ENCODE data around the gene PKNOX2.

Gene PKNOX2

DNA sequence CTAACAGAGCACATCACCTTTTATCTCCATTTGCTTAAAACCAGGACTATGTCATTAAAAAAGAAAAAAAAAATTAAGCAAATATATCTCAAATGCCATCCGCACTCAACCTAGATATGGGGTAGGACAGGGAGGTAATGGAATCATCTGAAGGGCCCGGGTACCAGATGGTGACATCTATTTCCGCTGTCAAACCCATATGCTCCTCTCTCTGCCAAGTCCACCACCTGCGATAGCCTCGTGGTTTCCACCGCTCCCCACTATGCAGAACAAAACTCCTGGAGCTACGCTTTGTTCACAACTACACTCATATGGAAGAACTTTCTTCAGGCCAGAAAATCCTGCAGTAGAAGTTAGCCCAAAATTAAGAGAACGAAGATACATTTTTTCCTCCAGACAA is 300.1 kb downstream of the PKNOX2 start:
- TF ChIP-seq POLR2AphosphoS5 (IDR thresholded peaks at IDR 0.05; ENCODE audit: low read depth, low read length) (no peak), FOXP2 (optimal IDR thresholded peaks at IDR 0.05; ENCODE audit: borderline replicate concordance, extremely low read depth, extremely low read length, insufficient read depth) (no peak), TAF1 (IDR thresholded peaks at IDR 0.05; ENCODE audit: borderline replicate concordance, insufficient read depth, low read length) (no peak), SIN3A (IDR thresholded peaks at IDR 0.05; ENCODE audit: borderline replicate concordance, insufficient read depth, low read length) (no peak)
- TF ChIP-seq, protein P1, sequence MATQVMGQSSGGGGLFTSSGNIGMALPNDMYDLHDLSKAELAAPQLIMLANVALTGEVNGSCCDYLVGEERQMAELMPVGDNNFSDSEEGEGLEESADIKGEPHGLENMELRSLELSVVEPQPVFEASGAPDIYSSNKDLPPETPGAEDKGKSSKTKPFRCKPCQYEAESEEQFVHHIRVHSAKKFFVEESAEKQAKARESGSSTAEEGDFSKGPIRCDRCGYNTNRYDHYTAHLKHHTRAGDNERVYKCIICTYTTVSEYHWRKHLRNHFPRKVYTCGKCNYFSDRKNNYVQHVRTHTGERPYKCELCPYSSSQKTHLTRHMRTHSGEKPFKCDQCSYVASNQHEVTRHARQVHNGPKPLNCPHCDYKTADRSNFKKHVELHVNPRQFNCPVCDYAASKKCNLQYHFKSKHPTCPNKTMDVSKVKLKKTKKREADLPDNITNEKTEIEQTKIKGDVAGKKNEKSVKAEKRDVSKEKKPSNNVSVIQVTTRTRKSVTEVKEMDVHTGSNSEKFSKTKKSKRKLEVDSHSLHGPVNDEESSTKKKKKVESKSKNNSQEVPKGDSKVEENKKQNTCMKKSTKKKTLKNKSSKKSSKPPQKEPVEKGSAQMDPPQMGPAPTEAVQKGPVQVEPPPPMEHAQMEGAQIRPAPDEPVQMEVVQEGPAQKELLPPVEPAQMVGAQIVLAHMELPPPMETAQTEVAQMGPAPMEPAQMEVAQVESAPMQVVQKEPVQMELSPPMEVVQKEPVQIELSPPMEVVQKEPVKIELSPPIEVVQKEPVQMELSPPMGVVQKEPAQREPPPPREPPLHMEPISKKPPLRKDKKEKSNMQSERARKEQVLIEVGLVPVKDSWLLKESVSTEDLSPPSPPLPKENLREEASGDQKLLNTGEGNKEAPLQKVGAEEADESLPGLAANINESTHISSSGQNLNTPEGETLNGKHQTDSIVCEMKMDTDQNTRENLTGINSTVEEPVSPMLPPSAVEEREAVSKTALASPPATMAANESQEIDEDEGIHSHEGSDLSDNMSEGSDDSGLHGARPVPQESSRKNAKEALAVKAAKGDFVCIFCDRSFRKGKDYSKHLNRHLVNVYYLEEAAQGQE (IDR thresholded peaks at IDR 0.05; ENCODE audit: insufficient read depth in 1 of 2, low read depth in 2 of 2, low read length in 2 of 2), result no peak

DNA sequence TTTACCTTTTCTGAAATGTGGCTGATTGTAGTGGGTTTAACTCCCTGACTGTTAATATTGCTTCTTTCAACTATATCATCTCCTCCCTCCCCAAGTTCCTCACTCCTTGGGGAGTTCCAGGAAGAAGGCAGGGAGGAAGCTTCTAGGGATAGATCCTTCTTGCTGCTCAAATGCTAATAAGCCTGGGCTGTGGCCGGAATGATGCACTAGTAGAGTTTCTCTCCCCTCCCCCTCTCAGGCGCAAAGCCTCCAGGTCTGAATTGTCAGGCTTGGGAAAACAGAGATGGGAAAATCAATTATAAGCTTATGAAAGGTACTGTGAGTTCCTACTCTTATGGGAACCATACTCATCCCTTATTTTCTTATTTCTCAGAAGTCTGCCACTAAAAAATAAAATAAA is 300.7 kb downstream of the PKNOX2 start:
- TF ChIP-seq FOXP2 (optimal IDR thresholded peaks at IDR 0.05; ENCODE audit: borderline replicate concordance, extremely low read depth, extremely low read length, insufficient read depth) (no peak), TAF1 (IDR thresholded peaks at IDR 0.05; ENCODE audit: borderline replicate concordance, insufficient read depth, low read length) (no peak), SIN3A (IDR thresholded peaks at IDR 0.05; ENCODE audit: borderline replicate concordance, insufficient read depth, low read length) (no peak), POLR2AphosphoS5 (IDR thresholded peaks at IDR 0.05; ENCODE audit: low read depth, low read length) (no peak)
- TF ChIP-seq, protein P1 (IDR thresholded peaks at IDR 0.05; ENCODE audit: insufficient read depth in 1 of 2, low read depth in 2 of 2, low read length in 2 of 2), result no peak

DNA sequence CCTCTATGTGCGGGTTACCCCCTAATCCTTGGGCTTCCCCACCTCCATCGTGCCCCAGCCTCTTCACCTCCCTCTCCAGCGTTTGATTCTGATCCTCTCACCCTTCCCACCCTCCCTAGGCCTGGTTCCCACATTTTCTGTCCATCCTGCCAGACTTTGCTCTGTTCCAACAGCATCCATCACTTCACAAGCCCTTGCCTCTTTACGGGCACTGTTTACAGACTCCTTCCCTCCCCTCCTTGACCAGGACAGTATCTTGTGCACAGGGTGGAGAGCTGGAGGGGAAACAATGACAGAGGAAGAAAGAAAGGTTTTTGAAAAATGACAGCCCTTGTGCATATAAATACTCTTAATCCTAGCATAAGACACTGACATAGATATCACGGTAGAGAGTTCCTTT is 301.1 kb downstream of the PKNOX2 start:
- TF ChIP-seq, protein P1 (IDR thresholded peaks at IDR 0.05; ENCODE audit: insufficient read depth in 1 of 2, low read depth in 2 of 2, low read length in 2 of 2), result no peak
- TF ChIP-seq TAF1 (IDR thresholded peaks at IDR 0.05; ENCODE audit: borderline replicate concordance, insufficient read depth, low read length), result no peak
- TF ChIP-seq POLR2AphosphoS5 (IDR thresholded peaks at IDR 0.05; ENCODE audit: low read depth, low read length), result no peak
- no peak for TF ChIP-seq SIN3A (IDR thresholded peaks at IDR 0.05; ENCODE audit: borderline replicate concordance, insufficient read depth, low read length)
- no peak for TF ChIP-seq FOXP2 (optimal IDR thresholded peaks at IDR 0.05; ENCODE audit: borderline replicate concordance, extremely low read depth, extremely low read length, insufficient read depth)

DNA sequence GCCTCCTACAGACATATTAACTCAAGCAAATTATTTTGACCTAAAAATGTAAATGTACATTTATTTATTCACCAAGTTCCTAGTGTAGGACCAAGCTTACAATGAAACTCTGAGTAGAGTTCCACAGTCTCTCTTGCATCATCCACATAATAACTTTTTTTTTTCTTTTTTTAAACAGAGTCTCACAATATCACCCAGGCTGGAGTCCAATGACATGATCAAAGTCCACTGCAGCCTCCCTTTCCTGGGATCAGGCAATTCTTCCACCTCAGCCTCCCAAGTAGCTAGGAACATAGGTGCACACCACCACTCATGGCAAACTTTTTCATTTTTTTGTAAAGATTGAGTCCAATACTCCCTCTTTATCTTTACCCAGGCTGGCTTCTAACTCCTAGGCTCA is 303.5 kb downstream of the PKNOX2 start:
- TF ChIP-seq SIN3A (IDR thresholded peaks at IDR 0.05; ENCODE audit: borderline replicate concordance, insufficient read depth, low read length), result no peak

DNA sequence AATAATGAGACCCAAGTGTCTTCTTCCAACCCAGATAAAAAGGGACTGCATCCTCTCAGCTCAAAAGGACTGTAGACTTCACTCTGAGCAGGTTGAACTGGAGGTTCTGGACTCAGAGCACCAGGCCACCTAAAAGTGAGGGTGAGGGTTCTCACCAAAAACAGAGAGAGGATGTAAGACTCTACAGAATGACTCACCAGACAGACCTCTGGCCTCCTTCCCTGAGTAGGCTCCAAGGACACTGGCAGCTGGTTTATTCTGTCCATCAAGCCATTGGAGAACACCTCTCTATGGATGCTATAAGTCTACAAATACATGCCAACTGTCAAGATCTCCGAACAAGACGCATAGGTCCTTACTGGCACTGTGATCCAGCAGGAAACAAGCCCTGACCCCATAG is 304.3 kb downstream of the PKNOX2 start:
- no peak for TF ChIP-seq FOXP2 (optimal IDR thresholded peaks at IDR 0.05; ENCODE audit: borderline replicate concordance, extremely low read depth, extremely low read length, insufficient read depth)
- TF ChIP-seq POLR2AphosphoS5 (IDR thresholded peaks at IDR 0.05; ENCODE audit: low read depth, low read length), result no peak
- no peak for TF ChIP-seq SIN3A (IDR thresholded peaks at IDR 0.05; ENCODE audit: borderline replicate concordance, insufficient read depth, low read length)
- no peak for TF ChIP-seq TAF1 (IDR thresholded peaks at IDR 0.05; ENCODE audit: borderline replicate concordance, insufficient read depth, low read length)
- TF ChIP-seq, protein P1 (IDR thresholded peaks at IDR 0.05; ENCODE audit: insufficient read depth in 1 of 2, low read depth in 2 of 2, low read length in 2 of 2), result no peak
